GM21825 (cell line): ENCODE results near the gene ZNF608.

Source experiments
- ATAC-seq: cut with Tn5 transposase; IDR thresholded peaks from one replicate; pipeline ENCODE4 v1.9.1; 2021; ENCODE audit warnings: mild to moderate bottlenecking, moderate library complexity; ENCODE audit not compliant: unreplicated experiment

ZNF608 gene

GRCh38 chr5:124697501-124697900, 48.9 kb downstream of the ZNF608 start:
- no peak for ATAC-seq

- no peak for ATAC-seq
These were observed 49.5 kb downstream of the ZNF608 start for GRCh38 chr5:124696898-124697297.
